Activated T-cell treated with anti-CD3 and anti-CD28 coated beads, Interleukin-2, amount 50 U/mL, for 48 hours (primary cell): ENCODE results near the gene OR52L1.

Experiments
- DNase-seq, 2 experiments: peaks; one replicate each; pipeline ENCODE4 v3.0.0-alpha.2; 2020

Gene OR52L1

DNA sequence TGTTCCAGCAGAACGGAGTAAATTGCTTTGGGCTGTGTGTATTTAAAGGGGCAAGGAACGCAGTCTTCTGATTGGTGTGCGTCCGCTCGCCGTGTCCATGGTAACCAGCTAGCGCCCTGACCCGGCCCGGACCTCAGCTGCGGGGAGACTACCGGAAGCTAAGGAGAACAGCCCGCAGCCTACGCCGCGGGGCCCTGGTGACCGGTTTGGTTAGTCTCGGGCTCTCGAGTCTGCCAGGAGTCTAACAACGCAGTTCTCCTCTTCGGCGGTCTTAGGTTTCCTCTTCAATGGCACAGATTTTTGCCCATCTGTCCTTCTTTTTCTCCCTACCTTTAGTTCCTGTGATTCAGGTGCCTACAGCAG, 48.2 kb downstream of the OR52L1 start:
- no peak for DNase-seq

DNA sequence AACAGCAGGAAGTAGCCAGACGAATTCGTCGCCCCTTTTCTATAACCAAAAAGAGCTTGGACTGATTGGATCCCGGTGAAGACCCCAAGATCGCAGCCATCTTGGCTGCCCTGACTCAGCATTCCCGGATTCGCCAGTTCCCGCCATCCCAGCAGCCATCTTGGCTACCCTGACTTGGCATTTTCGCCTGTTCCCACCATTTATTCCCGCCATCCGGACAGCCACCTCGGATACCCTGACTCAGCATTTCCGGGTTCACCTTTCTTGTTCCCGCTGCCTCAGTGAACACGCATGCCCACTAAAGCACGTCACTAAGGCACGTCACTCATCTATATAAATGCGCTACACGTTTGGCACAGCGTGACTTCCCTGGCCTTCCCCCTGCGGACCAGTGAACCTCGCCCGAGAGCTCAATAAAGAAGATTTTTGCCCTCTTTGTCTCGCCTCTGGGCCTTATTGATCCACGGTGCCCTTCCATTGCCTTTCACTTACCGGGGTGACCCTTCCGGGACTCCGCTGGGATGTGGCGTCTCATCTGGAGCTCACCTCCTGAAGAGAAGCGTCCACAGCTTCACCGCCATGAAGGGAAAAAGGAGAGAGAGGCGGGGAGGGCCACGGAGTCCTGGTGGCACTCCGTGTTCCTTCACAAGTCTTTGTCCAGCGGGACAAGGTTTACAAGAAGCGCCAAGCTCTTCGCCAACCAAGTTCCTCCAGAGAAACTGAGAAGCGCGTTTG, 48.8 kb downstream of the OR52L1 start:
- DNase-seq, result no peak
